D721Med (cell line): ENCODE measurements around the gene CDC123.
"Not testable (repeated sequence)": the region's sequence is repeated elsewhere in the genome, so short reads cannot be mapped to it uniquely, and the experiment has no call there.

Experiments
- DNase-seq: peaks from one replicate; pipeline ENCODE4 v3.0.0; 2011; ENCODE audit warnings: low spot score; ENCODE audit not compliant: insufficient read length
- FAIRE-seq: peaks from 2 replicates; lab custom pipeline; 2011; peaks lifted over from hg19 to GRCh38; lab: Jason Lieb, UNC
- TF ChIP-seq, protein P1 (sequence below): IDR thresholded peaks from 2 replicates; pipeline ENCODE4 v1.5.1; 2012; ENCODE audit warnings: mild to moderate bottlenecking, control low read depth; ENCODE audit not compliant: insufficient read depth; ENCODE audit errors: missing control alignments

CDC123 gene

DNA sequence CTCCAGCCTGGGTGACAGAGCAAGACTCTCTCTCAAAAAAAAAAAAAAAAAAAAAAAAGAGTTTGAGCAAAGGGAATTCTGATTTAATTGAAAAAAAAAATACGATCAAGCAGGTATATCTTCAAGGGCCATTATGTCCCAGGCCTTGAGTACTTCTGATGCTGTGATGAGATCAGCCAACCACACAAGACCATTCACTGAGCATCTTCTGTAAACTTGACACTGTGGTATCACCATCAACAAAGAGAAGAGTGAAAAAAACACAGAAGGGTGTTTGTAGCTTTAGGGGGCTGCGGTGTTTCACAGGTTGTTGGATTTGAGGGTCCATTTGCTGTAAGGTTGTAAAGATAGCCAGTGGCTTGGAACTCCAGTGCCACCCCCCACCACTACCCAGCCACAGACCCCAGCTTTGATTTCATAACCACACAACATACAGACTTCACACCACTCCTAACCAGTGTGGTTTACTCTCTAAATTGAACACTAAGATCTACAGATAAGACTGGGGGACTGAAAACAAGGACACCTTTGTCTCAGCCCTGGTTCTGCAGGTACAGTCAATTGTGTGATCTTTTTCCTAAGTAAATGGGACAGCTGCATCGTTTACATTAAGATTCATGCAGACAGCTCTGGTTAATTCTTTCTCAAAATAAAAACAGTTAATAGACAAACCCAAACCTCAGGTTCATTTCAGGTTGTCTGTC is 66.4 kb downstream of the CDC123 start:
- no peak for FAIRE-seq
- no peak for DNase-seq
- TF ChIP-seq, protein P1, sequence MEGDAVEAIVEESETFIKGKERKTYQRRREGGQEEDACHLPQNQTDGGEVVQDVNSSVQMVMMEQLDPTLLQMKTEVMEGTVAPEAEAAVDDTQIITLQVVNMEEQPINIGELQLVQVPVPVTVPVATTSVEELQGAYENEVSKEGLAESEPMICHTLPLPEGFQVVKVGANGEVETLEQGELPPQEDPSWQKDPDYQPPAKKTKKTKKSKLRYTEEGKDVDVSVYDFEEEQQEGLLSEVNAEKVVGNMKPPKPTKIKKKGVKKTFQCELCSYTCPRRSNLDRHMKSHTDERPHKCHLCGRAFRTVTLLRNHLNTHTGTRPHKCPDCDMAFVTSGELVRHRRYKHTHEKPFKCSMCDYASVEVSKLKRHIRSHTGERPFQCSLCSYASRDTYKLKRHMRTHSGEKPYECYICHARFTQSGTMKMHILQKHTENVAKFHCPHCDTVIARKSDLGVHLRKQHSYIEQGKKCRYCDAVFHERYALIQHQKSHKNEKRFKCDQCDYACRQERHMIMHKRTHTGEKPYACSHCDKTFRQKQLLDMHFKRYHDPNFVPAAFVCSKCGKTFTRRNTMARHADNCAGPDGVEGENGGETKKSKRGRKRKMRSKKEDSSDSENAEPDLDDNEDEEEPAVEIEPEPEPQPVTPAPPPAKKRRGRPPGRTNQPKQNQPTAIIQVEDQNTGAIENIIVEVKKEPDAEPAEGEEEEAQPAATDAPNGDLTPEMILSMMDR = no peak

DNA sequence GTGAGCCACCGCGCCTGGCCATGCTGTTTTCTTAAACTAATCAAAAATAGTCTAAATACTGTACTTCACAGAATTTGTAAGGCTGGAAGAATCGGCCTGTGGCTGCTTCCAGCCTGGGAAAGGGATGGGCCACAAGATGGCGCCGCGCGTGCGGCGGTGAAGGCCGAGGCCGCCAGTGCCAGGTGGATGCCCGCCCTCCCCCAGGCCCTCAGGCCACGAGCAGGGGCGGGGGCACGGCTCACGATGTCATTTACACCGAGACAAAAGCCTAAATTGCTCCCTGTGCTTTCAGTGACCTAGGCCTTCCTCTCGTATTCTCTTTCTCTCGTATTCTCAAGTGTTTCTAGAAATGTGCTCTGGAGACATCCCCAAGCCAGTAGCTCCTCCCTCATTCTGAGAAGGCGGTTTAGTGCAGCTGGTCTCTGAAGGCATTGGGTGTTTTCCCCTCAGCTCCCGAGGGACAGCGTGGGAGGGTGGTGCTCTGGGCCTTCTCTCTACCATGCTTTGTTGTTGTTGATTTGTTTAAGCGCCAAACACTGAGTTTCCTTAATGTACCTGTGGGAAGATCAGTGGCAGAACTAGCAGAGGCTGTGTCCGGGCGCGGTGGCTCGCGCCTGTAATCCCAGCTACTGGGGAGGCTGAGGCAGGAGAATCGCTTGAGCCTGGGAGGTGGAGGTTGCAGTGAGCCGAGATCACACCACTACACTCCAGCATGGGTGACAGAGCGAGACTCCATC is 68.4 kb downstream of the CDC123 start:
- peak; percentile 74 for DNase-seq
- TF ChIP-seq, protein P1 = peak; percentile 78
- FAIRE-seq = no peak

- no peak for FAIRE-seq
- TF ChIP-seq, protein P1 = no peak
Observed at GRCh38 chr10:12269056-12269455, 73.1 kb downstream of the CDC123 start.

GRCh38 chr10:12271210-12271540 is 75.2 kb downstream of the CDC123 start:
- FAIRE-seq (no peak), DNase-seq (no peak)

More at GRCh38 chr10:12269056-12269455, 73.1 kb downstream of the CDC123 start:
- DNase-seq = no peak

GRCh38 chr10:12277862-12278261 is 81.9 kb downstream of the CDC123 start:
- FAIRE-seq = not testable (repeated sequence)

More at GRCh38 chr10:12271210-12271540, 75.2 kb downstream of the CDC123 start:
- TF ChIP-seq, protein P1 = no peak

DNA sequence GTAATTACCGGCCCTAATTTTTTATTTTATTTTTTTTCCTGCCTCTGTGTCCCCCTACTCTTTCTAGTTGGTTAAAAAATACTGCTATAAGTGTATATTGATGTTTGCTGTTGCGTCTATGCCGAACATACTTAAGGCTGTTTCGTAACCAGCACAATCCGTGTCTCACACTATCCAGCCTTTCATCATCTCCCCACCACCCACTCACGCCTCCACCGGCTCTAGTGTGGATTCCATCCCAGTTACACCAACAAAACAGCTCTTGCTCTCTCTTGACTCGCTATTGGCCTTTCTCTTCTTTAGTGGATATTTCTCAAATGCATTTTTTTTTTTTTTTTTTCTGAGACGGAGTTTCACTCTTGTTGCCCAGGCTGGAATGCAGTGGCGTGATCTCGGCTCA is 83.3 kb downstream of the CDC123 start:
- no peak for DNase-seq
- TF ChIP-seq, protein P1 = no peak
- FAIRE-seq = no peak

More at GRCh38 chr10:12277862-12278261, 81.9 kb downstream of the CDC123 start:
- DNase-seq = not testable (repeated sequence)

GRCh38 chr10:12287772-12288171 is 91.8 kb downstream of the CDC123 start:
- DNase-seq = no peak
- TF ChIP-seq, protein P1 = no peak
- no peak for FAIRE-seq

DNA sequence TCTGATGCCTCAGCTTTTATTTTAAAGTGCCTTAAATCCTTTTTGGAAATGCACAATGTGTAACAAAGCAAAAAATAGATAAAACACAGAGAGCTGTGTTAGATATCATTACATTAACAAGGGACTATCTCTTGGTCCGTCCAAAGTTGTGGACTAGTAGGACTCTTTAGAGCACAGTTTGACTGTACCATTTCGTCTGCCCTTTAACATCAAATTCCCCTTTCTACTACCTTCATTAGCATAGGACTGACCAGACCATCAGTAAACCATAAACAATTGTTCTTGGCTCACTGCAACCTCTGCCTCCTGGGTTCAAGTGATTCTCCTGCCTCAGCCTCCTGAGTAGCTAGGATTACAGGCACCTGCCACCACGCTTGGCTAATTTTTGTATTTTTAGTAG is 101.8 kb downstream of the CDC123 start:
- FAIRE-seq, DNase-seq: not testable (repeated sequence)
